SK-N-MC (cell line): ENCODE measurements around the gene SYTL3.

Source experiments
- EZH2 ChIP-seq: fragments of 200-600 bp; sonication (generic); IDR thresholded peaks from one replicate; pipeline ENCODE4 v1.6.1; 2017; ENCODE audit warnings: antibody characterized with exemption
- POLR2AphosphoS5 ChIP-seq: IDR thresholded peaks from 2 replicates; pipeline ENCODE4 v1.6.1; 2012; ENCODE audit warnings: mild to moderate bottlenecking, low read depth, low read length, borderline replicate concordance

GRCh38 chr6:158756977-158757752 lies 107.3 kb downstream of the SYTL3 start:
- TF ChIP-seq POLR2AphosphoS5 (no peak), EZH2 (no peak)
